ENCODE results near the gene BHLHE23.
A peak's percentile ranks its signal among the peaks of the same experiment; 100 is the strongest.

Gene BHLHE23

DNA sequence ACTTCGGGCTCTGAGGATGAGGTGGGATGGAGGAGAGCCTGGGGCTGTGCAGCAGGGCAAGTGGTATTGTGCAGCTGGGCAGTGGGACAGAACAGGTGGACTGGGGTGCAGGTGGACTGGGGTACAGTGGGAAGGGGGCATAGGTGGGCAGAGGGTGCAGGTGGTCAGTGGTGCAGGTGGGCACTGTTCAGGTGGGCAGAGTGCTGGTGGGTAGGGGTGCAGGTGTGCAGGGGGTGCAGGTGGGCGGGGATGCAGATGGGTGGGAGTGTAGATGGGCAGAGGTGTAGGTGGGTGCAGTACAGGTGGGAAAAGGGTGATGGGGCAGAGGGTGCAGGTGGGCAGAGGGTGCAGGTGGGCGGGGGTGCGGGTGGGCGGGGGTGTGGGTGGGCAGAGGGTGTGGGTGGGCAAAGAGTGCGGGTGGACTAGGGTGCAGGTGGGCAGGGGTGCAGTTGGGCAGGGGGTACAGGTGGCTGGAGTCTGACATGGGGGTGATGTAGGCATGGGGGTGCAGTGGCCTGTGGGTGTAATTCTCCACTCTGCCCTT is 20.4 kb downstream of the BHLHE23 start:
- no peak for DNase-seq

DNA sequence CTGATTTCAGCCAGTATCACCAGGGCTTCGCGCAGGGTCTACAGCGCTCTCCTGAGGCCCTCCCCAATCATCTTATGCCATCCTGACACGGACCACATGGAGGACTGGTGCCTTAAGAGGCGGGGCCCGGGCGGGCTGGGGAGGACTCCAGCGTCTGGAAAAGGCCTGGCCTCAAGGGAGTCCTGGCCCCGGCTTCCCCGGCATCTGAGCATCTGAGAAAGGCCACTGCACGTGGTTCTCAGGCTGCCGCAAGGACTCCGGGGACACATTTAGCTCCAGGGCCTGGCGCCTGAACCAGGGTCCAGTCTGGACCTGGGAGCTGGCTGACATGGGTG is 21.4 kb downstream of the BHLHE23 start:
- no peak for DNase-seq

DNA sequence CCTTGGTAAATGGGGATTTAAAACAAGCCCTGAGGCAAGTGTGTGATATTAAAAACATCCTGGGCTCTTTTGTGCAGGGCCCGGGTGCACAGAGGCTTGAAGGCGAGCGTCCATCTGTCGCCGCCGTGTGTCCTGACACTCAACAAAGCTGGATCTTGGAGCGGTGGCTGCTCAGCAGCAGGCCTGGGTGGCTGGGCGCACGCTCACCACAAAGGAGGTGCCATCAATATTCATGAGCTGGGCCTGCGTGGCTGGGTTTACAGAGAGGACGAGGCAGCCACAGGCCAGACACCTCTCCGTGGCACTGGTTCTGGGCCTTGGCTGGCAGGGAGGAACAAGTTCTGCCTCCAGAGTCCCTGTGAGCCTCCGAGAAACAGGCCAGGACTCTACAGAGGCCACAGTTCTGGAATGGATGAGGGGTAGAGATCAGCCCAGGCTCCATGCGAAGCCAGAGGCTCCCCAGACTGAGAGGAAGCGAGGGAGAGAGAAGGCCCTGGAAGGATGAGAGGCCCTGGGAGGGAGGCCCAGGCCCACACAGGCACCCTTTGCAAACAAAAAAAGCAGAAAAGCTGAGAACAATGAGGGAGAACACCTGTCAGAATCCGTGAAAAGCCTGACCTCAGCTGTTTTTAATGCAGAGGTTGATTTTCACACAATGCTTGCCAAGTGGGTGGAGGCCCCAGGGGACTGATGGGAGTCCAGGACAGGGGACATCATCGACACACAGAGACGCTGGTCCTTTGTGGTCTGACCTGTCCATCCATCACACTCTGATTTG is 21.9 kb downstream of the BHLHE23 start:
- no peak for DNase-seq

DNA sequence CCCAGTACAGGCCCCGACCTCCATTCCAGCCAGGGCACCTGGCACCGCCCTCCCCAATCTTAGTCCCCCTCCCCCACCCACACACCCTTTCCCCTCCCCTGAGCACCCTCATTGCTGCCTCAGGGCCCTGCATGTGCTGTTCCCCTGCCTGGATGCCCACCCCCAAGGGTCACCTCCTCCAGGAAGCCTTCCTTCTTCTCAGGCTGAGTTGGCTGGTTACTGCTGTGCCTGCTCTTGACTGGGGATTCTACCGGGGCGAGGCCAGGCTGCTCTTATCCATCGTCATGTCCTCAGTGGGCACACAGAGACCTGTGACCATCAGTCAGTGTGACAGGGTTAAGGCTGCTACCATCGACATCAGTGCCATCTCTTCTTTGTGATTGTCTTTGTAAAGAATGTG is 23.6 kb downstream of the BHLHE23 start:
- no peak for DNase-seq

DNA sequence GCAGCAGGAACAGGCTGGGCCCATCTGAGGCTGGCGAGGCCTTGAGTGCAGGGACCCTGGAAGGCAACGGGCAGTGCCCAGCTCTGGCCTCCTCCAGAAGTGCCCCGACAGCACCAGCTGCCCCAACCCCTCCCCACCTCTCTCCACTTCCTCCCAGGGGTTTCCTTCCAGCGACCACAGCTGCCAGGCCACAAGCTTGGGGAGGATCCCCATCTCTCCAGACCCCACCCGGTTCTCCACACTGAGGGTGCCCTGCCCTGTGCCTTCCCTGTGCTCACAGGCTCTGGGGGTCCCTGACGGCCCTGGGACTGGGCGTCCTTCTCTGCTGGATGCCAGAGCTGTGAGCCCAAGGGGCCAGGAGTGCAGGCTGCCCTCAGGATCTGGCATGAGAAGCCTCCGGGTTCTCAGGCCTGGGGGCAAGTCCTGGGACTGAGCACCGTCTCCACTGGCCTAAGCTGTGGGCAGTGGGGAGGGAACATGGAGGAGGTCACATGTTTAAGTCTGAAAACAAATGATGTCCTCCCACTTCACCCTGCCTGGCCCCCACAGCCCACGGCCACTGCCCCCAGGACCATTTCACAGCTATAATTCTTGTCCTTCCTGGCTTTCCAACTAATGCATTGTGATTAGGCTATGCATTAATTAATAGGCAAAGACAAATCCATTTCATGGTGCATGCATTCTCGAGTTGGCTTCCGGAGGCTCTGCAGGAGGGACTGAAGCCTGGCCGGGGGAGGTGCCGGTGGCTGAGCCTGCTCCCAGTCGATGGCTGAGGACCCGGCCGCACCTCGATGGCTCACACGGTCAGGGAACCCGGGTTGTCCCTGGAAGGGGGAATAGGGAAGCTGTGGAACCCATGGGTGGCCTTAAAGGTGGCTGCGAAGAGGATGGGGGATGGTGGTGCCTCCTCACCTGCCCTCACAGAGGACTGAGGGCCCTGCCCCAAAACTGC is 24.4 kb downstream of the BHLHE23 start:
- DNase-seq: no peak

DNA sequence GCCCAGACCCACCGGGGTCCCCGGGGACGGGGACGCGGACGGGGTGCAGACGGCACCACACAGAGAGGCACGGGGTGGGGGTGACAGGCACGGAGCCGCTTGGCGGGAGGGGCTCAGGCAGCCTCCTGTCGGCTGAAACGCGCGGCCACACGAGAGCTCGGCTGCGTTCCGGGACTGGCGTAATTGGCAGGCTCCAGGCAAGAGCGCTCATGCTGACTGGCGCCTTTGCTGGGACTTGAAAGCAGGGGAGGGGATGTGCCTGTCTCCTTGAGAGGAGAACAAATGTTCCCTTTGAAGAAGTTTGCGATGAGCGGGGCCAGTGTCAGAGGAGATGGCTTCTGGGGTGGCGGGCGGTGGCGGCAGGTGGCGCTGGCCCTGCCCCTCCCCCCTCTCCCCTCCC is 25.8 kb downstream of the BHLHE23 start:
- DNase-seq: no peak

DNA sequence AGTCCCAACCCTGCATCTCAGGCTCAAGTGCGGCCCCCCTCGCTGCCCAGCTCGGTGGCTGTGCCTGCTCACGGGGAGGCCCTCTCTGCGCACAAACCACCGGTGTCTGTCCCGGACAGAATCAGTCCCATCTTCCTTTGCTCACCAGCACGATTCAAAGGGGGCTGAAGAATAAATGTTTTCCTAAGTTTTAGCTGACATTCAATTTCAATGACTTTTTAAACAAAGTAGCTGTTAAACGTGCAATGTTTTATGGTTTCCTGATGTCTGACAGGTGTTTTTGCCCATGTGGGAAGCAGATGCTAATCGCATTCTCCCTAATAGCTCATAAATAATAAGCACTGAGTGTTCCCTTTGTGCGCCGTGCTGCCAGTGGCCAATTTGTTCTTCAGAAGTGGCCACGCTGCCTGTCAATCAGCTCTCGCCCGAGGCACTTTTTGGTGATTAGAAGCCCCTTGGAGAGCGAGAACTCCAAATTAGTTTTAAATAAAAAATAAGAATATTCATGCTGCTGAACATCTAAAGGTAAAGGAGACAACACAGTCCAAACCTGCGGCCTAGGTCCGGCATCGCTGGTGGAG is 26.3 kb downstream of the BHLHE23 start:
- no peak for DNase-seq

DNA sequence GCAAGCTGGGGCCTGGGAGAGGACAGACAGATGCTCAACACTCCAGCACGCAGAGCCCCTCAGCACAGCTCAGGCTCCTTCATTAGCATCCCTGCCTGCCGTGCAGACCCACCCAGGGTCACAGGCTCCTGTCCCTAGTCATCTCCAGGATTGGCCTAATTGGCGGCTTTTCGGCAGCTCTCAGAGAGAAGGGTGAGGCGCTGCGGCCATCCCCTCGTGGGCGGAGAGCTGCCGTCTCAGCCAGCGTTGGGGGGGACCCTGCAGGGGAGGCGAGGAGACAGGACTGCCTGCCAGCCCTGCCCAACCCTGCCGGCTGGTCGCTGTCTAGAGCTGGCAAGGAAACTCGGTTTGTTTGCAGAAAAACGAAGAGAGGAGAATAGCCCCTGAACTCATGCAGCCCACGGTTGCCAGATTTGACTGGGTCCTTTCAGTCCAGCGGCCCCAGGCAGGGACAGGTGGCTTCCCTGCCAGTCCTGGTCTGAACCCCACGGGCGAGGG is 26.8 kb downstream of the BHLHE23 start:
- DNase-seq: no peak

DNA sequence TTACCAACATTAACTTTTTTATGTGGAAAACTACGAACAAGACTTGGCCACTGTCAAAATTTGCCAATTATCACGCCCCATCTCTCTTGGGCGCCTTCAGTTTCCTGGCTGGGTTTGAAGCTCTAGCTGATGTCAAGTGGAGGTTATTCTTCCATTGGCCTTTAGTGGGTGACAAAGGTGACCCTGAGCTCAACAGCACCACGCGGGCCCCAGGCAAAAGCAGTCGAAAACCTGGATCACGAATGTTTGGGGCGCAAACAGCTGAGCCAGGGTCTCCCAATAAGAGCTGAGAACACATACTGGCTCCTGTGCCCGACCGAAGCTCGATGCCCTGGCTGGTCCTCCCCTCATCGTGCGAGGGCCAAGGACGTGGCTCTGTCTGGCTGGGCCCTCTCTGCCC is 27.5 kb downstream of the BHLHE23 start:
- DNase-seq: no peak

DNA sequence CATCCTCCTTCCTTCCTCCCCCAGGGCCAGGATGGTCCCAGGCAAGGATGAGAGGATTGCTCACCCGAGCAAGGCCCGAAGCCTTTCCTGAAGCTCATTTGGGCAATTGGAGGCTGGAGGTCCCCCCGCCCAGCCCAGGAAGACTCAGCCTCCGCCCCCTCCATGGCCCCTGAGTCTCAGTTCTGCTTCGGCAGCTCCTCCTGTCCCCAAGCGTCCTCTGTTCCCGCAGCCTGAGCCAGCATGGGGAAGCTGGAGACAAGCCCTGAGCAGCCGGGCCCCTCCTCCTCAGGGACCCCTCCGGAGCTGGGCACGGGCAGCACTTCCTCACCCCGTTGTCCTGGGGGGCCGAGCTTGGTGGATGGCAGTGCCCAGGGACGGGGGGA is 28.2 kb downstream of the BHLHE23 start:
- DNase-seq: no peak

DNA sequence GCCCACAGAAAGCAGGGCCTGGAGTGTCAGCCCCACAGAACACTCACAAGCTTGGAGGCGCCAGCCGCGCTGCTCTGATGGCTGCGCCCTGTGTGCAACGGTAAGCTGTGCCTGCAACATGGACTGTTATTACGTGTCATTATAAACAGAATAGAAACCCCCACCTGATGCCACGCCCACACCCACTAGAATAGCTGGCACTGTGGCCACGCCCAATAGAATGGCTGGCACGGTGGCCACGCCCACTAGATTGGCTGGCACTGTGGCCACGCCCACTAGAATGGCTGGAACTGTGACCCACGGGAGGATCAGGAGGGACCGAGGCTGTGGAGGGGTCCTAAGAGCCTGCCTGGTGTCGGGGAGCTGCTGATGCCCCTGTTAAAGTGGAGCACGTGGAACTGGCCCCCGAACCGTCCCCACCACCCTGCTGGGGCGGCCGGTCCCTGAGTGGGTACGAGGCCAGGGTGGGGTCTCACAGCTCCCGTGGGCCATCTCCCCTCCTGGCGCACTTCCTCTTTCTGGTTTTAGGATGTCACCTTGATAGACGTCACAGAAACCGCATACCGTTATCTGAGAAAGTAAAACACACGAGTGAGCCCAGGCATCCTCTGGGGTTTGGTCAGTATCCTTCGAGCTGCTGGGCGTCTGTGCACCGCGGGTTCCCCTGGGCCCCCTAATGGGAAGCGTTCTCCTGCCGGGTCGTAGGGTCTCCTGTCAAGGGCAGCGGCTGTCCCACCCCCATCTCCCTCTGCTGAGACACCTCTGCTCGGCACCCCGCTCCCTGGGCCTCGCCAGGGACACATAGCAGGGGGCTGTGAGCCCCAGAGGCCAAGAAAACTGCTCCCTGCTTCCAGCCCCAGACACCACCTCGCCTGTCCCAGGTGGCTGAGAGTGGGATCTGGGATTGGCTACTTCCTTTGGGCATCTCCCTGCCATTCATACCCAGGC is 28.9 kb downstream of the BHLHE23 start:
- DNase-seq: no peak

DNA sequence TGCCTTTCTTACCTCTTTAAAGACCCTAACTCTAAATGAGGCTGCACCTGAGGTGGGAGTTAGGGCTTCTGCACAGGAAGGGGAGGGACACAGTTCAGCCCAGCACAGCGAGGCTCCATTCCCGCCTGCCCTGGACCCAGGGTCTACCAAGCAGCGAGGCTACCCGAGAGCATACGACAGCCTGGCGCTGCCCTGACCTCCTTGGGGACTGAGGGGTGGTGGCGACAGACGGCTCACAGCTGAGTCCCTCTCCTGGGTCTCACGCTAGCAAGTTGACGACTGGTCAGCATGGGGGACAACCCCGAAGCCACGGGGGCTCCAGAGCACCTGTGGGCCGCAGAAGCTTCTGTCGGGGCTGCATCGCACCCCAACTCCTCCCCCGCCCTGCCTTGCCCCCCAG is 29.9 kb downstream of the BHLHE23 start:
- no peak for DNase-seq

DNA sequence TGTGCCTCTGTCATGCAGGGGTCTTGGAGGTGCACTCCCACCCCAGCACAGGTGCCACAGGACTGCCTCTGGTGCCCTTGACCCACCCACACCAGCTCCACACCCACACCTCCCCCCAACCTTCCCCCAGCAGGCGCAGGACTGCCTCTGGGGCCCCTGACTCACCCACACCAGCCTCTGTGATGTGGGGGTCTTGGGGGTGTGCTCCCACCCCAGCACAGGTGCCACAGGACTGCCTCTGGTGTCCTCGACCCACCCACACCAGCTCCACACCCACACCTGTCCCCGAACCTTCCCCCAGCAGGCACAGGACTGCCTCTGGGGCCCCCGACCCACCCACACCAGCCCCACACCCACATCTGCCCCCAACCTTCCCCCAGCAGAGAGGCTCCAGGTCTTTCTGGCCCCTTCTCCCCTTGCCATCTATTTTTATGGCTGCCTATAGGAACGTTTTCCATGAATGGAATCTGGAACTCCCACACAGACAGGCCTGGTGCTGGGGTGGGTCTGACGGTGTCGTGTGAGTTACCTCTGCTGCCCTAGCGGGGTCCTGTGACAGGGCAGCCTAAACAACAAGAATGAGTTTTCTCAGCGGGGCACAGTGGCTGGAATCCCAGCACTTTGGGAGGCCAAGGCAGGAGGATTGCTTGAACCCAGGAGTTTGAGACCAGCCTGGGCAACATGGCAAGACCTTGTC is 30.8 kb downstream of the BHLHE23 start:
- no peak for DNase-seq

DNA sequence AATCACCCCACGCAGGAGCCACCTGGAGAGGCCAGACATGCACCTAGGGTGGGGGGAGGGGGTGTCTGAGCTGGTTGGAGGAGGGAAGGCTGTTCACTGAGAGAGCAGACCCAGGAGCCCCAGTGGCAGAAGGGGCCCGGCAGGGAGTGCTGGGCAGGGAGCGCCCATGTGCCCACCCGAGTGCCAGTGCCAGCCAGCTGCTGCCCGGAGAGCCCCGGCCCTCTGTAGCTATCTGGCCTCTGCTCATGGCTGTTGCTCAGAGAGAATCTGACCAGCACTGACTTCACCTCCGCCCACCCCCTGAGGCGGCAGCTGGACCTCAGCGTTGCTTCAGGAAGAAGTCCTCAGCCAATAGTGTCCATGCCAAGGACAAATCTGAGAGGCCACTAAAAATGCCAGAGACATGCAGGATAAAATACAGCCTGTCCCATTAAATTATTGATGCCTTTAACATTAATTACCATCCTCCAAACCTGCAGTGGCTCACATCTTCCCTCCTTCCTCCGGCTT is 31.5 kb downstream of the BHLHE23 start:
- no peak for DNase-seq

DNA sequence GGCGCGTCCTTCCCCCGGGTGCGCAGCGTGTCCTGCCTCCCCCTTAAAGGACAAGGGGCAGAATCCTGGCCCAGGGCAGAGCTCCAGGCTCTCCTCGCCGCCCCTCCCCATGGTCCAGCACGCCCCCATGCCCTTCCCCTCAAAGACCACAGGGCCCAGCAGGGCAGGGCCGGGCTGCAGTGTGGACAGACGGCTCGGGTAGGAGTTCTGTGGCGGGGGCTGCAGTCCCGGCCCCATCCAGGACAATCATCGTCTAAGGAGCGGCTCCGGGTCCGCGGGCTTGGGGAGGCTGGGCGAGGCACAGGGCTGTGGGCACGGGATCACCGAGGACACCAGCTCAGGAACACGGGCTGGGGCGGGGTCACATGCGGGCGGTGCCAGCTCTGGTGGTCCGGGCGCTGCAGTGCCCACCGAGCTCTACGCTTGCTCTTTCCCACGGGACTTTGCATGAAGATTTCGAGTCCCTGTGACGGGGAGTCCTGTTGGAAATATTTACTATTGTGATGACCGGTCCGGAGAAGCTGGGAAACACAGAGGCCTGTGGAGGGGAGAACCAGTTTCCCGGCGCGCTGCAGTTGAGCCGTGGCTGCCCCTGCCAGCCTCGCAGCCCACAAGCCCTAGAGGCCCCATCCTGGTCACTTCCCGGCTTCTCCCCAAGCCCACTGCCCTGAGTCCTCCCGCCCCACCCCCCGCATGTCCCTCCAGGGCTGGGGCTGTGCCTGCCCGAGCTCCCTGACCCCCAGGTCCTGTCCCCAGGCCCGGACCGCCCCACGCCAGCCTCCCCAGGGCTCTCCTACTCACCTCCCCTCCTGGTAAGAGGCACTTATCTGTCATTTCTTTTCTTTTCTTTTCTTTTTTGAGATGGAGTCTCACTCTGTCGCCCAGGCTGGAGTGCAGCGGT is 33.7 kb downstream of the BHLHE23 start:
- DNase-seq: no peak

DNA sequence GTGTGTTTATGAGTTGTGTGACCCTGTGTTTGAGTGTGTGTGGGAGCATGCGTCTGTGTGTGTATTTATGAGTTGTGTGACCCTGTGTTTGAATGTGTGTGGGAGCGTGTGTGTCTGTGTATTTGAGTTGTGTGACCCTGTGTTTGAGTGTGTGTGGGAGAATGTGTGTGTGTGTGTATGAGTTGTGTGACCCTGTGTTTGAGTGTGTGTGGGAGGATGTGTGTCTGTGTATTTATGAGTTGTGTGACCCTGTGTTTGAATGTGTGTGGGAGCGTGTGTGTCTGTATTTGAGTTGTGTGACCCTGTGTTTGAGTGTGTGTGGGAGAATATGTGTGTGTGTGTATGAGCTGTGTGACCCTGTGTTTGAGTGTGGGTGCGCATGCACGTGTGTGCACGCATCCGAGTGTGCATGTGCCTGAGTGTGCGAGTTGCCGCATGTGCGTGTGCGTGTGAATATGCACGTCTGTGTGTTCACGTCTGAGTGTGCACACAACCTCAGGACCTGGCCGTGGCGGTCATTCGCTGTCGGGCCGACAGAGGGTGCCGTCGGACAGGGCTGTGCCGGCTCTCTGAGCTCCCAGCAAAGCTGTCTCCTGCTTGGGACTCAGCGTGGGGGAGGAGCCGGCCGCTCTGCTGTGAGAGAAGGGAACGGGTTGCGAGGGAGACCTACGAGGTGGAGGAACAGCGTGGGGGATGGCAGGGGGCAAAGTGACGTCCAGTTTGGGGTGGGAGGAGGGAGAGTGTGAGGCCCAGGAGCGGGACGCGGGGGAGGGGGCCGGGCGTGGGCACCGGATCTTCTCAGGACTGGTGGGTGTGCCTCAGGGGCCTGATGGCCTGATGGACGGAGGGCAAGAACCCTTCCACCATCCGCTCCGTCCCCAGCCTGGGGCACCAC is 34.6 kb downstream of the BHLHE23 start:
- peak; percentile 89 for DNase-seq

DNA sequence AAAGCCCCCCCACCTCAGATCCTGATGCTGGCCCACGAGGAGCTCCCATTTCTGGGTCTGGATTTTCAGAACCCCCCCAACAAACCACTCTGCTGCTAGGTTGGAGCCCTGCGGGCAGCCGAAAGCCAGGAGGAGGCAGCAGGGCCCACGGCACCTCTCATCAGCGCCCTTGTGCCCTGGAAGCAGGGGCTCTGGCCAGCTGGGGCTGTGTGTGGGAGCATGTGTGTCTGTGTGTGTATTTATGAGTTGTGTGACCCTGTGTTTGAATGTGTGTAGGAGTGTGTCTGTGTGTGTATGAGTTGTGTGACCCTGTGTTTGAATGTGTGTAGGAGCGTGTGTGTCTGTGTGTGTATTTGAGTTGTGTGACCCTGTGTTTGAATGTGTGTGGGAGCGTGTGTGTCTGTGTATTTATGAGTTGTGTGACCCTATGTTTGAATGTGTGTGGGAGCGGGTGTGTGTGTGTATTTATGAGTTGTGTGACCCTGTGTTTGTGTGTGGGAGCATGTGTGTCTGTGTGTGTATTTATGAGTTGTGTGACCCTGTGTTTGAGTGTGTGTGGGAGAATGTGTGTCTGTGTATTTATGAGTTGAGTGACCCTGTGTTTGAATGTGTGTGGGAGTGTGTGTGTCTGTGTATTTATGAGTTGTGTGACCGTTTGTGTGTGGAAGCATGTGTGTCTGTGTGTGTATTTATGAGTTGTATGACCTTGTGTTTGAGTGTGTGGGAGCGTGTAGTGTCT is 35.4 kb downstream of the BHLHE23 start:
- DNase-seq: no peak
